ENCODE data around the gene ARV1.
"Not testable (repeated sequence)": the region's sequence is repeated elsewhere in the genome, so short reads cannot be mapped to it uniquely, and the experiment has no call there.

ARV1 gene

GRCh38 chr1:230976825-230977747, 1.8 kb upstream of the ARV1 start:
- DNase-seq (ENCODE audit: low spot score) (no peak), FAIRE-seq (no peak)

GRCh38 chr1:230977761-230978490, 968 bp upstream of the ARV1 start:
- peak; percentile 14 for DNase-seq (ENCODE audit: low spot score)

GRCh38 chr1:230979389-230979716, 459 bp downstream of the ARV1 start:
- no peak for FAIRE-seq

More at GRCh38 chr1:230977761-230978490, 968 bp upstream of the ARV1 start:
- no peak for FAIRE-seq

GRCh38 chr1:230979952-230980351, 1.1 kb downstream of the ARV1 start:
- FAIRE-seq (no peak), DNase-seq (ENCODE audit: low spot score) (no peak)

More at GRCh38 chr1:230979389-230979716, 459 bp downstream of the ARV1 start:
- DNase-seq (ENCODE audit: low spot score): no peak

GRCh38 chr1:230982696-230983095, 3.8 kb downstream of the ARV1 start:
- FAIRE-seq (no peak), DNase-seq (ENCODE audit: low spot score) (no peak)

GRCh38 chr1:230983811-230984210, 4.9 kb downstream of the ARV1 start:
- FAIRE-seq (no peak), DNase-seq (ENCODE audit: low spot score) (no peak)

GRCh38 chr1:230984622-230985515, 6.0 kb downstream of the ARV1 start:
- DNase-seq (ENCODE audit: low spot score); FAIRE-seq: not testable (repeated sequence)

GRCh38 chr1:230985711-230986110, 6.8 kb downstream of the ARV1 start:
- DNase-seq (ENCODE audit: low spot score) (no peak), FAIRE-seq (no peak)

GRCh38 chr1:230986976-230987375, 8.1 kb downstream of the ARV1 start:
- FAIRE-seq (no peak), DNase-seq (ENCODE audit: low spot score) (peak; percentile 16)

- DNase-seq (ENCODE audit: low spot score) (no peak), FAIRE-seq (no peak)
These were observed 8.6 kb downstream of the ARV1 start for GRCh38 chr1:230987448-230987847.

GRCh38 chr1:230992100-230992774, 13.3 kb downstream of the ARV1 start:
- DNase-seq (ENCODE audit: low spot score) (no peak), FAIRE-seq (no peak)

GRCh38 chr1:230994860-230995259, 16.0 kb downstream of the ARV1 start:
- DNase-seq (ENCODE audit: low spot score) (no peak), FAIRE-seq (no peak)

- FAIRE-seq: no peak
- DNase-seq (ENCODE audit: low spot score): no peak
These were observed 21.3 kb downstream of the ARV1 start for GRCh38 chr1:231000201-231000600.

GRCh38 chr1:231000639-231001038, 21.7 kb downstream of the ARV1 start:
- FAIRE-seq (no peak), DNase-seq (ENCODE audit: low spot score) (no peak)

GRCh38 chr1:231001892-231002291, 23.0 kb downstream of the ARV1 start:
- FAIRE-seq: no peak
- DNase-seq (ENCODE audit: low spot score): no peak

- not testable (repeated sequence) for DNase-seq (ENCODE audit: low spot score); FAIRE-seq
These were observed 28.6 kb downstream of the ARV1 start for GRCh38 chr1:231007535-231007934.

- DNase-seq (ENCODE audit: low spot score) (no peak), FAIRE-seq (no peak)
These were observed 32.5 kb downstream of the ARV1 start for GRCh38 chr1:231011360-231011759.

- DNase-seq (ENCODE audit: low spot score): no peak
- no peak for FAIRE-seq
These were observed 33.1 kb downstream of the ARV1 start for GRCh38 chr1:231011963-231012362.

- no peak for DNase-seq (ENCODE audit: low spot score)
- FAIRE-seq: no peak
These were observed 34.6 kb downstream of the ARV1 start for GRCh38 chr1:231013391-231014015.

GRCh38 chr1:231016234-231016633, 37.3 kb downstream of the ARV1 start:
- no peak for FAIRE-seq

More at GRCh38 chr1:231016234-231016633, 37.3 kb downstream of the ARV1 start:
- DNase-seq (ENCODE audit: low spot score): no peak
